NCI-H460 (cell line): ENCODE measurements around the gene ZNF620. TPM values are rescaled to one million over a fixed set of nuclear protein-coding genes. Genes with fewer than 3 reads are reported as not detected.
"Not testable (repeated sequence)": the region's sequence is repeated elsewhere in the genome, so short reads cannot be mapped to it uniquely, and the experiment has no call there.

Source experiments
- DNase-seq: peaks from one replicate; pipeline ENCODE4 v3.0.0-alpha.2; 2016; ENCODE audit warnings: low read depth; ENCODE audit errors: extremely low read depth
- polyA plus RNA-seq: library from polyadenylated mRNA; depleted of rRNA; stranded (reverse); fragments of >200 nt; gene quantifications from 2 replicates; pipeline ENCODE4 v1.2.3, GENCODE V29; 2014; cell fraction: nucleus; rRNA removed
- total RNA-seq: library from RNA; depleted of rRNA; stranded (reverse); fragments of >200 nt; shearing (Covaris generic); gene quantifications from 2 replicates; pipeline ENCODE4 v1.2.3, GENCODE V29; 2014; rRNA removed

The ZNF620 gene
- total RNA-seq = 2.2 and 5.1 TPM in 2 replicates
- 3.3 and 4.7 TPM in 2 replicates for polyA plus RNA-seq

DNA sequence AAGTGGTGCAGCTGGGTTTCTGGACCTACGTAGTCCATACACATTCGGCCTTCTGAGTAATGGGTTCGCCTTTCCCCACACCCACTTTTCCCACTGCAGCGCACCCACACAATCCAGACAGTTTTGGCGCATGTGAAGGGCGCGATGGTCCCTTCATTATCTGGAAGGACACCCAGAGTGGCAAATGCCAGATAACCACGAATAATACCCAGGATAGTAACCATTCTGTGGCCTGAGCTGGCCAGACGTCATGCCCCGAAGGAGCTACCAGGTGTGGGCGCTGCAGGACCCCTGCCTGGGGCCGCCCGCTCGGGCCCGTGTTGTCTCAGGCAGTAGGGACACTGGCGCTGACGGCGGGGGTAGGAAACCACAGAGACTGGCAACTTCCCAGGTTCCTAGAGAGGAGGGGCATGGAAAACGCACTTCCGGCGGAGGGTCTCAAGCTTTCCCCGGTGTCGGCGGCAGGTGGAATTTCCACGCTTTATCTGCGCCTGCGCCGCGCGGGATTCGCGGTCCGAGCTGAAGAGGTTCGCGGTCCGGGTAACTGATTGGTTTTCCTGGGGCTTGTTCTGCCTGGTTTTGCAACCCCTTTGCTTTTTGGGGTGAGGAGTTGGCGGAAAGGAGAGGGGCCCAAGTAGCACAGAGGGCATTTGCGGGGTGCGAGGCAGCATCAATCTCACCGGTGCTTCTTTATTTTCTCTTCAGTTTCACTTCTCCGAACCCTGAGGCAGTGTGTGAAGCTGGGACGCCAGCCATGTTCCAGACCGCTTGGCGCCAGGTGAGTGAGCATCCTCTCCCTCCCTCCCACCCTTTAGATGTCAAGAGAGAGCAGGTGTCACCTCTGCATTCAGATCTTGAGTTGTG, at the start of gene ZNF620:
TSS of gene ZNF620 (plus strand) at position 441 of the 864 bp plus-strand sequence. CDS start at position 755, 314 bp downstream.
- DNase-seq = peak; percentile 49

- DNase-seq = no peak
These were observed 49.4 kb upstream of the ZNF620 start for GRCh38 chr3:40456279-40456939.

GRCh38 chr3:40456940-40457823, 48.7 kb upstream of the ZNF620 start, which contains the start of gene RPL14:
Gene RPL14, plus strand, starts transcription at chr3:40457339. Its CDS starts 133 bp downstream, at chr3:40457472.
- DNase-seq = peak; percentile 93

GRCh38 chr3:40458473-40458872, 47.4 kb upstream of the ZNF620 start:
- no peak for DNase-seq

DNA sequence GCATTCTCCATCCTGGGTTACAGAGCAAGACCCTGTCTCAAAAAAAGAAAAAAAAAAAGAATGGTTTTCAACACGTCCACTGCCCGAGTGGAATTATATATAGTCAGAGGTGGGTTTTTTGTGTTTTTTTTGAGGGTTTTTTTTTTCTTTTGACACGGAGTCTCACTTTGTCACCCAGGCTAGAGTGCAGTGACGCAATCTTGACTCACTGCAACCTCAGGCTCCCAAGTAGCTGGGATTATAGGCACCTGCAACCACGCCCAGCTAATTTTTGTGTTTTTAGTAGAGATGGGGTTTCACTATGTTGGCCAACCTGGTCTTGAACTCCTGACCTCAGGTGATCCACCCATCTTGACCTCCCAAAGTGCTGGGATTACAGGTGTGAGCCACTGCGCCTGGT, 45.4 kb upstream of the ZNF620 start:
- not testable (repeated sequence) for DNase-seq

DNA sequence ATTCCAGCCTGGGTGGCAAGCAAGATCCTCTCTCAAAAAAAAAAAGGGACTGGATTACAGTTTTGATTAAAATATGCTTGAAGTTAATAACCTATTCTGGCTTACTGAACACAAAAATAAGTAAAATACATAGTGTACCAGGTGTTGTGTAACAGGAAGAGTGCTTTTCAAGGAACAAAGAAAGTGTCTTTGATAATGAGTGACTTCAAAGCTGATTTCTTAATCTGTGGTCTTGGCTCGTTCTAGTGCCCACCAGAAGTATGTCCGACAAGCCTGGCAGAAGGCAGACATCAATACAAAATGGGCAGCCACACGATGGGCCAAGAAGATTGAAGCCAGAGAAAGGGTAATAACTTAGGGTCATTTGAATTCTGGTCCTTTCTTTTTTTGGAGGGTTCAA, 44.7 kb upstream of the ZNF620 start:
- DNase-seq = no peak

- DNase-seq = not testable (repeated sequence)
These were observed 43.0 kb upstream of the ZNF620 start for GRCh38 chr3:40462838-40463237.

DNA sequence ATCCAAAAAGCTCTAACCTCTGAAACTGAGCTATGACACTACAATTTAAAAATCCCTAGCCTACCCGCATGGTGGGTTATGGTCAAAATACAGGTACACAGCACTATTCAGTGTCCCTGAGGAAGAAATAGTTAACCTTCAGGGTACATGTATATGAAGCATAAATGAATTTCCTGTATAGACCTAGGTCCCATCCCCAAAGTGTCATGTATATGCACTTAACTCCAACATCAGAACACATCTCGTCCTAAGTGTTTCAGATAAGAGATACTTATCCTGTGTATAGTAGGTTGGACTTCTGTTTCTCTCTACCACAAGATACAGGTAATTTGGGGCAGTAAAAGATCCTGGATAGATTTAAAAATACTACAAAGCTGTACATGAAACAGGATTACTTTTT, 42.3 kb upstream of the ZNF620 start:
- no peak for DNase-seq

DNA sequence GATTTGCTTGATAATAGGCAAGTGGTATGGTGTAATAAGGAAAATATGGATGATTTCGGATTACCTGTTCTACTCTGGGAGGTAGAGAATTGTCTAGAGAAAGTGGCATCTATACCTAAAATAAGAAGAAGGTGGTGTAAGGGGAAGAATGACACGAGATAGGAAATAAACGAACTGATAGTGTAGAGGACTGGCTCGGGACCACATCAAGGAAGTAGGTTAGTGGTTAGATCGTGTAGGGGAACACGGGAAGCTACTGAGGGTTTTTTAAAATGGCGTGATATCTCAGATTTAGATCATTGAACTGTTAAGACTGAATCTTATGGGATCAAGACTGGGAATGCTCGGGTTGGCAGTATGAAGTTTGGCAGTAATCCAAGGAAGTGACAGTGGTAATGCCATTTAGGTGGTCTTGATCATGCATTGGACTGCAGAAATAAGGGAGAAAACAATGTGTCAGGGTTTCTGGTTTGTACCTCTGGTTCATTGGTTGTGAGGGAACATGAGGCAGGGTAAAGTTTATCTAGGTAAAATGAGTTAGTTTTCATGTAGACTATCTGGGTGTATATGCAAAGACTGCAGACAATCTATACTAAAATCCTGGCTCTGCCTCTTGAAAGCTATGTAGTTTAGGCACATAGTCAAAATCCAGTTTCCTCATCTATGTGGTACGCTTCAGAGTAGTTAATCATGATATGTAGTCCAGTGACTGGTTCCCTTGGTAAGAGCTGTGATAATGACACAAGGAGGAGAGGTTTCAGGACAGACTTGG, 41.3 kb upstream of the ZNF620 start:
- DNase-seq = no peak

GRCh38 chr3:40465111-40465407, 40.8 kb upstream of the ZNF620 start:
- DNase-seq = no peak

DNA sequence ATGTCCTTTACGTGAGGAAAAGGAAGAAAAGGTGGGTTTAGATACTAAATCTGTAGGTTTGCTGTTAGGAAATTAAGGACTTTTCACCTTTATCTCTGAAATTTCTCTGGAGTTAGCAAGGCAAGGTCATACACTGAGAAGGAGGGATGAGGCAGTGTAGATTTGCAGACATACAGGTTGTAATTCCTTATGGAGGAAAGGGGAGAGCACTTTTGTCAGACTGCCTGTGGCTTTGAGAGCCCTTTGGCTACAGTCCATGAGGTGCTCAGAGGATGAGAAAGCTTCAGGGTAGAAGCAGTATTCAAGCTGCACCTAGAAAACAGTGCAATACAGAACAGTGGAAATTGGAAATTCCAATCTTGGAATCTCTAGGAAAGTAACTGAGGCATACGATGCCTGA, 40.4 kb upstream of the ZNF620 start:
- no peak for DNase-seq

DNA sequence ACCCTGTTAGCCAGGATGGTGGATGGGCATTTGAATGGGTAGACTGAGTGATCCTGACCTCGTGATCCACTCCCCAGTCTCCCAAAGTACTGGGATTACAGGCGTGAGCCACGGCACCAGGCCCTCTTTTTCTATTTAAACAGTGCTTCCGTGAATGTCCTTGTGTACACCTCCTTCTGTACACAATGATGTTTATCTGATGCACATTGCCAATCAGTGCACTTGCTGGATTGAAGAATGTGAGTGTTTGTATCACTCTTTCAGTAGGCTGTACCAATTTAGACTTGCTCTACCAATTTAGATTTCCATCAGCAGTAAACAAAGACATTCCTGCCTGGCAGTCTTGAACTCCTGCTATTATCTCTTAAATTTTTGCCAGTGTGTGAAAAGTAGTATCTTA, 37.8 kb upstream of the ZNF620 start:
- no peak for DNase-seq

- no peak for DNase-seq
These were observed 35.1 kb upstream of the ZNF620 start for GRCh38 chr3:40470701-40471100.

DNA sequence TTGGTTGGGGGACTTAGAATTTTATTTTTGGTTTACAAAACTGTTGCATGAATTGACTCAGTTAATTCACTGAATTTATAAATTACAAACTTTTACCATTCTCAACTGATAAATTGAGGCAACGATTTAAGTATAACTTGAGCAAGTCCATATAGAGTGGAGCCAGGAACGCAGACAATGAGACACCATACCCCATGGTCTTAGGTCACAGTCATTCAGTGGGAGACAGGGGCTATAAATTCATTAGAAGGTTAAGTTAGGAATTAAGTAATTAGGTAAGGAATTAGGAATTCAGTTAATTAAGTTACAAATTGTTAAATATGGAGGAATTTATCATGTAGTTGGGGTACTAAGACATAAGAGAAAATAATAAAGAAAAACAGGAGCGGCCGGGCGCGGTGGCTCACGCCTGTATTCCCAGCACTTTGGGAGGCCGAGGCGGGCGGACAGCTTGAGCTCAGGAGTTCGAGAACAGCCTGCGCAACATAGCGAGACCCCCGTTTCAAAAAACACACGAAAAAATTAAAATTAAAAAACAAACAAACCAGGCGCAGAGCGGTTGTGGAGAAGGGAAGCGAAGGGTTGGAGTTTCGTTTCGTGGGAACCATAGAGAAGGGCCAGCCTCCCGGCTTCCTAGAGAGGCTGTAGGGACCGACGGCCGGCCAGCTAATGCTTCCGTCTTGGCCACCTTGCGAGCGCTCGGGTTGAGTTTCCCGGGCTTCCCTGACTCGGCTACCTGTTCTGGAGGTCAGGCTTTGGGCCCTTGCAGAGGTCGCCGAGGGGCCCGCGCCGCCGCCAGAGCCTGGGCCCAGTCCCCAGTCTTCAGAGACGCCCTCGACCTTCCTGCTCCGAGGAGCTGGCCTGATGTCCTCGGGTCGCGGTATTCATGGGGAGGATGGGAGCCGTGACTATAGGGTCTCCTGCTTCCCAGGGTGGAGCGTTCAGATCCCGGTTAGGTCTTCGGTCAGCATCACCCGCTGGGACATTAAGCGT, 29.1 kb upstream of the ZNF620 start, which contains the start of gene ZNF619:
TSS of gene ZNF619 (plus strand) at position 645 of the 993 bp plus-strand sequence. CDS start 858 bp downstream, outside the sequence.
- DNase-seq = peak; percentile 56

DNA sequence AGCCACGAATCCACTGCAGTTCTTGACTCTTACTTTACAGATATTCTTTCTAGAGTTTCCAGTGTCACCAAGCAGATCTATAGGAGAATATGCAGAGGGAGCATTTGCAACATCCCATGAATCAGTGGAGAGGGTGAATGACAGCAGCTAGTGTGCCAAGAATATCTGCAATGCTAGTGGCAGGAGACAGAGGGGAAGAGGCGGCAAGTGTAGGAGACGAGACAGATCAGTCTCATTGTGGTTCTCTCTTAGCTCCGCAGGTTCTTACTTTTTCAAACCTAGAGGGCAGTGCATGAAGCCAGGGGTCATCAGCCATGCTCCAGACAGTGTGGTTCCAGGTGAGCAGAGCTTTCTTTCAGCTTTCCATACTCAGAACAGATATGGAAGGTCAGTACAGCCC, 28.2 kb upstream of the ZNF620 start:
- no peak for DNase-seq

DNA sequence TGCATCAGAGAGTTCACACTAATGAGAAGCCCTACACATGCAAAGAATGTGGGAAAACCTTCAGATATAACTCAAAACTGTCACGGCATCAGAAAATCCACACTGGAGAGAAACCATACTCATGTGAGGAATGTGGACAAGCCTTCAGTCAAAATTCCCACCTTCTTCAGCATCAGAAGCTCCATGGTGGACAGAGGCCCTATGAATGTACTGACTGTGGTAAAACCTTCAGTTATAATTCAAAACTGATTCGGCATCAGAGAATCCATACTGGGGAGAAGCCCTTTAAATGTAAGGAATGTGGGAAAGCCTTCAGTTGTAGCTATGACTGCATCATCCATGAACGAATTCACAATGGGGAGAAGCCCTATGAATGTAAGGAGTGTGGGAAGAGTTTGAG, 18.7 kb upstream of the ZNF620 start:
- no peak for DNase-seq

DNA sequence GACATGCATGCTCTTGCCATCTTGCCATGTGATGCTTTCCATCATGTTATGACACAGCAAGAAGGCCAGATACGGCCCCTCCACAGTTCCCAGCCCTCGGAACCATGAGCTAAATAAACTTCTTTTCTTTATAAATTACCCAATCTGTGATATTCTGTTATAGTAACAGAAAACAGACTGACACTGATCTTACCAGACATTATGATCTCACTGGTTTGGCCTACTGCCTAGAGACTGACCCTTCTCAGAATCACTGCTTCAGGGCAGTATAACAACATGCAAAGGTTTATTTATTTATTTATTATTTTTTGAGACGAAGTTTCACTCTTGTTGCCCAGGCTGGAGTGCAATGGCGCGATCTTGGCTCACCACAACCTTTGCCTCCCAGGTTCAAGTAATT, 14.9 kb upstream of the ZNF620 start:
- DNase-seq = no peak

DNA sequence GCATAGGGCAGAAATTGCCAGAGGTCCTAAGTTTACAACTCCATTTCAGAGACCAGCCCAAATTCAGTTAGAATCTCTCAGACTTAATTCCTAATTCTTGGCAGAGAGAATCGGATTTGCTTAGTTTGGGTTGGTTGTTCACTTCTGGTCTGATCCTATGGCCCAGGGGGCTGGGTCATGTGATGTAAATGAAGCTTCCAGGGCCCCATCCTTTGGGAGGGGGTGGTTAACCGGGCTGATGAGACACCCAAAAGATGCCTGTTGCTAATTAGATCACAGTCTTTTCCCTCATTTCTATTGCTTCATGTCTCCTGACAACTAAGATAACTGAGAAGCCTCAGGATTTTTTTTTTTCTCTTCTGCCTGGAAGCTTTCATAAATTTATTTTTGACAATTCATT, 11.1 kb upstream of the ZNF620 start:
- DNase-seq = no peak

DNA sequence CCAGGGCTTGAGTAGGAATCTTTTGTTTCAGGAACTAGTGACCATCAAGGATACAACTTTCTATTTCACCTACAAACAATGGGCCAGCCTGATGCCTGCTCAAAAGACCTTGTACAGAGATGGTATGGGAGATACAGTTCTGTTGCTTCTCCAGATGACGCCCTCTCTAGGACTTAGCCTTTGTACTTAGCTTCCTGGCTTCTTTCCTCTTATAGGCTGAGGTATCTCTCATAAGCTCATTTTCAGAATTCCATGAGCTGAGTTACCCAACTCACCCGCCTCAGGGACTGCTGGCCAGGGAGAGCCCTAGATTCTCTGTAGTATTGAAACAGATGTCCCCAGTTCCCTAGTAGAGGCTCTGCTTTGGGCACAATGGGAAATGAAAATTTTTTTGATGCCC, 8.6 kb upstream of the ZNF620 start:
- no peak for DNase-seq
